Stomach (tissue), 4 donors: ENCODE data around the gene CFAP210.

Source experiments
- EP300 ChIP-seq: sonication (generic); formaldehyde crosslinking; IDR thresholded peaks from one replicate; pipeline ENCODE4 v1.6.1; 2017; ENCODE audit warnings: antibody characterized with exemption
- POLR2A ChIP-seq, 4 donors: fragments of 450-650 bp; IDR thresholded peaks; one replicate each; pipeline ENCODE4 v1.6.1; 2016; ENCODE audit warnings: antibody characterized with exemption in 4 of 4, control low read depth in 2 of 4, mild to moderate bottlenecking in 1 of 4, moderate library complexity in 1 of 4
- POLR2AphosphoS5 ChIP-seq, 3 donors: sonication (generic); formaldehyde crosslinking; IDR thresholded peaks; one replicate each; pipeline ENCODE4 v1.6.1; 2016; ENCODE audit warnings: antibody characterized with exemption in 3 of 3
- TF ChIP-seq, protein P1 (sequence below), 7 experiments: fragments of 450-650 bp in 4 of 7; fragments of 200-600 bp in 3 of 7; sonication (generic) in 3 of 7; IDR thresholded peaks; one replicate each; pipeline ENCODE4 v1.5.1; 2016 to 2019; ENCODE audit warnings: antibody characterized with exemption in 7 of 7, control low read depth in 2 of 7, mild to moderate bottlenecking in 1 of 7

DNA sequence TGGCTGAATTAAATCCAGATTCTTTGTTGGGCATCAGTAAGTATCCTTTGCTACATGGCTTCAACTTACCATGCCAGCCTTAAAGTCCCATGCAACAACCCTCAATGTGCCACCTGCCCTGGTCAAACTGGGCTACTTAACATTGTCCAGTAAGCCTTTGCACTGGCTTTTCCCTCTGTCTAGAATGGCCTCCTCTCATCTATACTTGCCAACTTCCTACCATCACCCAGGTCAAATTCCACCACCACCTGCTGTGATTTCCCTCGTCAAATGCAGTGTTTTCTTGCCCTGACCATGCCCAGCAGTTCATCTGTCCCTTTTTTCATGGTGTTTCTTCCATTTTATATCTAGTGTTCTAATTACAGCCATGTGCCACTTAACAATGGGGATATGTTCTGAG is 45.1 kb upstream of the CFAP210 start:
- TF ChIP-seq, protein P1, sequence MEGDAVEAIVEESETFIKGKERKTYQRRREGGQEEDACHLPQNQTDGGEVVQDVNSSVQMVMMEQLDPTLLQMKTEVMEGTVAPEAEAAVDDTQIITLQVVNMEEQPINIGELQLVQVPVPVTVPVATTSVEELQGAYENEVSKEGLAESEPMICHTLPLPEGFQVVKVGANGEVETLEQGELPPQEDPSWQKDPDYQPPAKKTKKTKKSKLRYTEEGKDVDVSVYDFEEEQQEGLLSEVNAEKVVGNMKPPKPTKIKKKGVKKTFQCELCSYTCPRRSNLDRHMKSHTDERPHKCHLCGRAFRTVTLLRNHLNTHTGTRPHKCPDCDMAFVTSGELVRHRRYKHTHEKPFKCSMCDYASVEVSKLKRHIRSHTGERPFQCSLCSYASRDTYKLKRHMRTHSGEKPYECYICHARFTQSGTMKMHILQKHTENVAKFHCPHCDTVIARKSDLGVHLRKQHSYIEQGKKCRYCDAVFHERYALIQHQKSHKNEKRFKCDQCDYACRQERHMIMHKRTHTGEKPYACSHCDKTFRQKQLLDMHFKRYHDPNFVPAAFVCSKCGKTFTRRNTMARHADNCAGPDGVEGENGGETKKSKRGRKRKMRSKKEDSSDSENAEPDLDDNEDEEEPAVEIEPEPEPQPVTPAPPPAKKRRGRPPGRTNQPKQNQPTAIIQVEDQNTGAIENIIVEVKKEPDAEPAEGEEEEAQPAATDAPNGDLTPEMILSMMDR (IDR thresholded peaks at IDR 0.05) = no peak
- TF ChIP-seq POLR2AphosphoS5 (IDR thresholded peaks at IDR 0.05) (no peak), POLR2A (IDR thresholded peaks at IDR 0.05) (no peak), EP300 (no peak)
